ENCODE measurements around the gene PCDHAC1.
"Not testable (repeated sequence)": the region's sequence is repeated elsewhere in the genome, so short reads cannot be mapped to it uniquely, and the experiment has no call there.

PCDHAC1 gene

GRCh38 chr5:140925806-140926442 lies at the start of gene PCDHAC1:
Gene PCDHAC1 (plus strand): TSS chr5:140926299. CDS start chr5:140926893, 594 bp downstream.
- no peak for DNase-seq

DNA sequence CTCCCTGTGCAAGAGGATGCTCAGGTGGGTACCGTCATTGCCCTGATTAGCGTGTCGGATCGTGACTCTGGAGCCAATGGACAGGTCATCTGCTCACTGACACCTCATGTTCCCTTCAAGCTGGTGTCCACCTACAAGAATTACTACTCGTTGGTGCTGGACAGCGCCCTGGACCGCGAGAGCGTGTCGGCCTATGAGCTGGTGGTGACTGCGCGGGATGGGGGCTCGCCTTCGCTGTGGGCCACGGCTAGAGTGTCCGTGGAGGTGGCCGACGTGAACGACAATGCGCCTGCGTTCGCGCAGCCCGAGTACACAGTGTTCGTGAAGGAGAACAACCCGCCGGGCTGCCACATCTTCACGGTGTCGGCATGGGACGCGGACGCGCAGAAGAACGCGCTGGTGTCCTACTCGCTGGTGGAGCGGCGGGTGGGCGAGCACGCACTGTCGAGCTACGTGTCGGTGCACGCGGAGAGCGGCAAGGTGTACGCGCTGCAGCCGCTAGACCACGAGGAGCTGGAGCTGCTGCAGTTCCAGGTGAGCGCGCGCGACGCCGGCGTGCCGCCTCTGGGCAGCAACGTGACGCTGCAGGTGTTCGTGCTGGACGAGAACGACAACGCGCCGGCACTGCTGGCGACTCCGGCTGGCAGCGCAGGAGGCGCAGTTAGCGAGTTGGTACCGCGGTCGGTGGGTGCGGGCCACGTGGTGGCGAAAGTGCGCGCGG lies 49.4 kb upstream of the PCDHAC1 start:
- DNase-seq: not testable (repeated sequence)

DNA sequence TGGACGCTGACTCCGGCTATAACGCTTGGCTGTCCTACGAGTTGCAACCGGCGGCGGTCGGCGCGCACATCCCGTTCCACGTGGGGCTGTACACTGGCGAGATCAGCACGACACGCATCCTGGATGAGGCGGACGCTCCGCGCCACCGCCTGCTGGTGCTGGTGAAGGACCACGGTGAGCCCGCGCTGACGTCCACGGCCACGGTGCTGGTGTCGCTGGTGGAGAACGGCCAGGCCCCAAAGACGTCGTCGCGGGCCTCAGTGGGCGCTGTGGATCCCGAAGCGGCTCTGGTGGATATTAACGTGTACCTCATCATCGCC lies 48.9 kb upstream of the PCDHAC1 start:
- DNase-seq: no peak

DNA sequence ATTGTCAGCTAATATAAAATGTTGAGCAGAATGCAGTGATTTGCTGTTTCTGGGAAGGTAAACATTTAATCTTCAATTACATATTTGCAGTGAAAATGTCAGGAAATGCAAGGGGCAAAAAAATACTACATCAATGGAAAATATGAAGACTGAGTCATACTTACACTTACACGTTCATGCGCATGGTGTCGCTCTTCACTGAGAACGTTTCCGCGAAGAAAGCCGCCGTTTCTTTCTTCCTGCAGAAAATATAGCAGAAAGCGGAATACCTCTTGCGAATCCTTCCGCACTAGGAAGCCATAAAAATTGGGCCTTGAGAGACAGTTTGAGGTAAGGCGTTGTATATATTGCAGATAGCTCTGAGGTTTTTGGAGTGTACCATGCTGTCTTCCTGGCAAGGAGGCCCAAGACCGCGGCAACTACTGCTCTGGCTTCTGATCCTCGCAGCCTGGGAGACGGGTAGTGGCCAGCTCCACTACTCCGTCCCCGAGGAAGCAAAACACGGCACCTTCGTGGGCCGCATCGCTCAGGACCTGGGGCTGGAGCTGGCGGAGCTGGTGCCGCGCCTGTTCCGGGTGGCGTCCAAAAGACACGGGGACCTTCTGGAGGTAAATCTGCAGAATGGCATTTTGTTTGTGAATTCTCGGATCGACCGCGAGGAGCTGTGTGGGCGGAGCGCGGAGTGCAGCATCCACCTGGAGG lies 44.1 kb upstream of the PCDHAC1 start, which contains the start of gene PCDHA13:
Gene PCDHA13, plus strand, starts transcription at position 236 of the 702 bp plus-strand sequence. Its CDS starts 145 bp downstream, at position 381.
- no peak for DNase-seq

- no peak for DNase-seq
These were observed 43.6 kb upstream of the PCDHAC1 start for GRCh38 chr5:140882591-140882899.

DNA sequence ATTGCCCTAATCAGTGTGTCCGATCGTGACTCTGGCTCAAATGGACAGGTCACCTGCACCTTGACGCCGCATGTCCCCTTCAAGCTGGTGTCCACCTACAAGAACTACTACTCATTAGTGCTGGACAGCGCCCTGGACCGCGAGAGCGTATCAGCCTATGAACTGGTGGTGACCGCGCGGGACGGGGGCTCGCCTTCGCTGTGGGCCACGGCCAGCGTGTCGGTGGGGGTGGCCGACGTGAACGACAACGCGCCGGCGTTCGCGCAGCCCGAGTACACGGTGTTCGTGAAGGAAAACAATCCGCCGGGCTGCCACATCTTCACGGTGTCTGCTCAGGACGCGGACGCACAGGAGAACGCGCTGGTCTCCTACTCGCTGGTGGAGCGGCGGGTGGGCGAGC lies 42.7 kb upstream of the PCDHAC1 start:
- no peak for DNase-seq

DNA sequence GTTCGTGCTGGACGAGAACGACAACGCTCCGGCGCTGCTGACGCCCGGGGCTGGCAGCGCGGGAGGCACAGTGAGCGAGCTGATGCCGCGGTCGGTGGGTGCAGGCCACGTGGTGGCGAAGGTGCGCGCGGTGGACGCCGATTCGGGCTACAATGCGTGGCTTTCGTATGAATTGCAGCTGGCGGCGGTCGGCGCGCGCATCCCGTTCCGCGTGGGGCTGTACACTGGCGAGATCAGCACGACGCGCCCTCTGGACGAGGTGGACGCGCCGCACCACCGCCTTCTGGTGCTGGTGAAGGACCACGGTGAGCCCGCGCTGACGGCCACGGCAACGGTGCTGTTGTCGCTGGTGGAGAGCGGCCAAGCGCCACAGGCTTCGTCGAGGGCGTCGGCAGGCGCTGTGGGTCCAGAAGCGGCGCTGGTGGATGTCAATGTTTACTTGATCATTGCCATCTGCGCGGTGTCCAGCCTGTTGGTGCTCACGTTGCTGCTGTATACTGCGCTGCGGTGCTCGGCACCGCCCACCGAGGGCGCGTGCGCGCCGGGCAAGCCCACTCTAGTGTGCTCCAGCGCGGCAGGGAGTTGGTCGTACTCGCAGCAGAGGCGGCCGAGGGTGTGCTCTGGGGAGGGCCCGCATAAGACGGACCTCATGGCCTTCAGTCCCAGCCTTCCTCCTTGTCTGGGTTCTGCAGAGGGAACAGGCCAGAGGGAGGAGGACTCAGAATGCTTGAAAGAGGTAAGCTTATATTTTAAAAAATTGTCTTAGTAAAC lies 42.0 kb upstream of the PCDHAC1 start:
- DNase-seq: no peak

- no peak for DNase-seq
These were observed 9.8 kb upstream of the PCDHAC1 start for GRCh38 chr5:140916325-140916724.

DNA sequence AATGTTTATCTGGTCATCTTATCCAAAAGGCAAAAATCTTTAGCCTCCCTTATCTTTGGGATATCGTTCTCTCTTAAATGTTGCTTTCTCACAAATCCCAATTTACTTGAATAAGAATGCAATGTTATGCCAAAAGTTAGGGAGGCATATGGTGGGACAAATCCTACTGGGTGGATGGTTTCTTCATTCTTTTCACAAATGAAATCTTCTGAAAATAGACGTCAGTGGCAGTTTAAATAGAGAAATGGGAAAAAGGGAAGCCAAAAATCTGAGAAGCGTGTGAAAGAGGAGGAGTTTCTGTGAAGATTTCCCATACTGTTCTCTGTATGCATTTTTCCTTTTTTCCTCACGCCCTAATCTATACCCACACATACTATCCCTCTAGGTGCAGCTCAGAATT lies 2.5 kb upstream of the PCDHAC1 start:
- no peak for DNase-seq

GRCh38 chr5:140926443-140927227 lies 536 bp downstream of the PCDHAC1 start:
- peak; percentile 53 for DNase-seq

DNA sequence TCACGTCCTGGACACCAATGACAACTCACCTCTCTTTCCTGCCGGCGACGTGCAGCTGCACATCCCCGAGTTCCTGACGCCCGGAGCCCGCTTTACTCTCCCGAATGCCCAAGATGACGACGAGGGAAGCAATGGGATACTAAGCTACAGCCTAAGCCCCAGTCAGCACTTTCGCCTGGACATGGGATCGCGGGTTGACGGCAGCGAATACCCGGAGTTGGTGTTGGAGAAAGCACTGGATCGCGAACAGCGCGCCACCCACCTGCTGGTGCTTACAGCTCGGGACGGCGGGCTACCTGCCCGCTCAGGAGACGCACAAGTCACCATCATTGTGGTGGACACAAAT lies 1.1 kb downstream of the PCDHAC1 start:
- no peak for DNase-seq

GRCh38 chr5:140934964-140935606 lies 9.0 kb downstream of the PCDHAC1 start:
- no peak for DNase-seq

GRCh38 chr5:140946578-140946977 lies 20.5 kb downstream of the PCDHAC1 start:
- DNase-seq: no peak

GRCh38 chr5:140951636-140952035 lies 25.5 kb downstream of the PCDHAC1 start:
- DNase-seq: no peak

GRCh38 chr5:140953234-140953633 lies 27.1 kb downstream of the PCDHAC1 start:
- DNase-seq: no peak

- DNase-seq: no peak
These were observed 36.1 kb downstream of the PCDHAC1 start for GRCh38 chr5:140962190-140962589.

- DNase-seq: no peak
These were observed 38.3 kb downstream of the PCDHAC1 start for GRCh38 chr5:140964356-140964755.

GRCh38 chr5:140965905-140966292 lies 39.8 kb downstream of the PCDHAC1 start:
- DNase-seq: no peak

DNA sequence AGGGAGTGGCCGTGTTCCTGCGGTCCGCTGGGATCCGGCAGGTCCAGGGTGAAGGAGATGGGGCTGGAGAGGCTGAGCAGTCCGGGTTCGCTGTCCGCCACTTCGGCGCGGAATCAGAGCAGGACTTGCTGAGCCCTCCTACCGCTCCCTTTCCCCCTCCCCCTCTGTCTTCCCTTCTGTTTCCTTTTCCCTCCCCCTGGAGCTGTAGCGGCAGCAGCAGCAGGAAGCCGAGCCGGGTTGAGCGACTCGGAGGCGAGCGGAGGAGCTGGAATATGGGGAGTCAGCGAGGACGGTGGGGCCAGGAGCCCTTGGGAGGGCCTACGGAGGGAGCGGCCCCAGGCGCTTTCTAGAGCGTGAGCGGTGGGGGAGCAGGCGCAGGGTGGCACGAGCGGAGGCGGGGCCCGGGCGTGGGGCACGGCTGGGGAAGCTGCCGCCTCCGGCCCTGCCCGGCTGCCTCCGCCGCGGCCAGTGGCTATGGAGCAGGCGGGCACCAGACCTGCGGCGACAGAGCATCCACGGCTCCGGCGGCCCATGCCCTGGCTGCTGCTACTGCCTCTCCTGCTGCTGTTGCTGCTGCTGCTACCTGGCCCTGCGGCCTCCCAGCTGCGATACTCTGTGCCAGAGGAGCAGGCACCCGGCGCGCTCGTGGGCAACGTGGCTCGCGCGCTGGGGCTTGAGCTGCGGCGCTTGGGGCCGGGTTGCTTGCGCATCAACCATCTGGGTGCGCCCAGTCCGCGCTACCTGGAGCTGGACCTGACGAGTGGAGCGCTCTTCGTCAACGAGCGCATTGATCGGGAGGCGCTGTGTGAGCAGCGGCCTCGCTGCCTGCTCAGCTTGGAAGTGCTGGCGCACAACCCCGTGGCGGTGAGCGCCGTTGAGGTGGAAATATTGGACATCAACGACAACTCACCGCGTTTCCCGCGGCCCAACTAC lies 40.5 kb downstream of the PCDHAC1 start, which contains the start of gene PCDHAC2:
Gene PCDHAC2, plus strand, starts transcription at position 184 of the 933 bp plus-strand sequence. Its CDS starts 291 bp downstream, at position 475.
- DNase-seq: peak; percentile 70

DNA sequence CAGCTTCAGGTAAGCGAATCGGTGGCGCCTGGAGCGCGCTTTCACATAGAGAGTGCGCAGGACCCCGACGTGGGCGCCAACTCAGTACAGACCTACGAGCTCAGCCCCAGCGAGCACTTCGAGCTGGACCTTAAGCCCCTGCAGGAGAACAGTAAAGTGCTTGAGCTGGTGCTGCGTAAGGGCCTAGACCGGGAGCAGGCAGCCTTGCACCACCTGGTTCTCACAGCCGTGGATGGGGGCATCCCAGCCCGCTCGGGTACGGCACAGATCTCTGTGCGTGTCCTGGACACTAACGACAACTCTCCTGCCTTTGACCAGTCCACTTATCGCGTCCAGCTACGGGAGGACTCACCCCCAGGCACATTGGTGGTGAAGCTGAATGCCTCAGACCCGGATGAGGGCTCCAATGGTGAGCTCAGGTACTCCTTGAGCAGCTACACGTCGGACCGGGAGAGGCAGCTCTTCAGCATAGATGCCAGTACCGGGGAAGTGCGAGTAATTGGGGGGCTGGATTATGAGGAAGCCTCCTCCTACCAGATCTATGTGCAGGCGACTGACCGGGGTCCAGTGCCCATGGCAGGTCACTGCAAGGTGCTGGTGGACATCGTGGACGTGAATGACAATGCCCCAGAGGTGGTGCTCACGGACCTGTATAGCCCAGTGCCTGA lies 41.3 kb downstream of the PCDHAC1 start:
- DNase-seq: no peak
